ENCODE measurements around the gene OSBPL8.

DNA sequence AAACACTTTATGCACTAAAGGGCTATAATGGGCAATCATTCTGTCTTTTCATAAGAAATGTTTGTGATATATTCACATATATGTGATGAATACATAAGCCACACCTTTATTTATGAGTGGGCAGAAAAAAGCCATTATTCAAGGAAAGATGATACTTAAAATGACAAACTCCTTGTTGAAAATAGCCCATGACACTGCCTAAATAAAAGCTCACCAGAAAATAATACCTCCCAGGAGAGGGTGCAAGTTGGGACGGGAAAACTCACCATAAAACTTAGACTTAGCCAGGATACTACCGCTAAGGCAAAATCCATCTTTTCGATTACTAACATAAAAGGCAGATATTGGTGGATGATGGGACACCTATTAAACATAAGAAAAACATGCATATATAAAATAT is 175.6 kb downstream of the OSBPL8 start:
- TF ChIP-seq, protein P1, sequence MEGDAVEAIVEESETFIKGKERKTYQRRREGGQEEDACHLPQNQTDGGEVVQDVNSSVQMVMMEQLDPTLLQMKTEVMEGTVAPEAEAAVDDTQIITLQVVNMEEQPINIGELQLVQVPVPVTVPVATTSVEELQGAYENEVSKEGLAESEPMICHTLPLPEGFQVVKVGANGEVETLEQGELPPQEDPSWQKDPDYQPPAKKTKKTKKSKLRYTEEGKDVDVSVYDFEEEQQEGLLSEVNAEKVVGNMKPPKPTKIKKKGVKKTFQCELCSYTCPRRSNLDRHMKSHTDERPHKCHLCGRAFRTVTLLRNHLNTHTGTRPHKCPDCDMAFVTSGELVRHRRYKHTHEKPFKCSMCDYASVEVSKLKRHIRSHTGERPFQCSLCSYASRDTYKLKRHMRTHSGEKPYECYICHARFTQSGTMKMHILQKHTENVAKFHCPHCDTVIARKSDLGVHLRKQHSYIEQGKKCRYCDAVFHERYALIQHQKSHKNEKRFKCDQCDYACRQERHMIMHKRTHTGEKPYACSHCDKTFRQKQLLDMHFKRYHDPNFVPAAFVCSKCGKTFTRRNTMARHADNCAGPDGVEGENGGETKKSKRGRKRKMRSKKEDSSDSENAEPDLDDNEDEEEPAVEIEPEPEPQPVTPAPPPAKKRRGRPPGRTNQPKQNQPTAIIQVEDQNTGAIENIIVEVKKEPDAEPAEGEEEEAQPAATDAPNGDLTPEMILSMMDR (conservative IDR thresholded peaks at IDR 0.05; ENCODE audit: low read length) = no peak
- TF ChIP-seq EZH2phosphoT487 (IDR thresholded peaks at IDR 0.05; ENCODE audit: borderline replicate concordance, low read depth, low read length) = no peak
